Stromal cell of bone marrow (primary cell): ENCODE results near the gene GLI1.

ENCODE experiments used
- DNase-seq: peaks from one replicate; pipeline ENCODE4 v3.0.0-alpha.2; 2012; ENCODE audit warnings: low read depth

GLI1 gene

DNA sequence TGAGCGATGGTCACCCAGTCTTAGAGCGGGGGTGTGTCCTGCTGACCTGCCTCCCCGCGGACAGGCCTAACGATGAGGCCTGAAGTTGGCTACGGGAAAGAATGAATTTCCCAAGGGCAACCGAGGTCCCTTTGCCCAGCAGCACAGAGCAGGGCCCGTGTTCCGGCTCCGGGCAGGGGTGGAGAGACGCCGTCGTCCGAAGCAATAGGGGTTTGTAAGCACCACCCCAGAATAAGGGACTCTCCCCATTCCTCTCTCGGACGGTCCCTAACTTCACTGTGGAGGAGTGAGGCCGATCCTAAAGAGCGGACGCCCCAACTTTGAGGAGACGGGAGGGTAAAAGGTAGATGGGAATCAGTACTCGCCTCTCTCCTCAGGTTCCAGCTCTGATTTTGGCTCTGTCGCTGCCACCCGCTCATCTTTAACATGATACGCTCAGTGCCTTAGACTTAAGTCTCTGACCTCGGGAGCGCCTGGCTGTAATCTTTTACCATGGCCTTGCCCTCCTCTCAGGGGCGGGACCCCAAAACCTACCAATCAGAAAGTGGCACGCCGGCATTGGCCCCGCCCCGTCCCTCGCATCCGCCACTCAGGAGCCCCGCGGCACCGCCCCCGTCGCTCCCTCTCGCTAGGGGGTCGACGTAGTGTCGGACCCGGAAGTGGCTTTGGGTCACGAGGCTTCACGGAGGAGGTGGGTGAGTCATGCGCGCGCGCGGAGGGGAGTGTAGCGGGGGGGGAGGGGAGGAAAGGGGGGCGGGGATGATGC is 60.7 kb downstream of the GLI1 start, which contains the start of gene DDIT3:
DDIT3 (minus strand) TSS at position 462 of the 766 bp plus-strand sequence. CDS start 3,108 bp downstream, outside the sequence.
- peak; percentile 98 for DNase-seq

DNA sequence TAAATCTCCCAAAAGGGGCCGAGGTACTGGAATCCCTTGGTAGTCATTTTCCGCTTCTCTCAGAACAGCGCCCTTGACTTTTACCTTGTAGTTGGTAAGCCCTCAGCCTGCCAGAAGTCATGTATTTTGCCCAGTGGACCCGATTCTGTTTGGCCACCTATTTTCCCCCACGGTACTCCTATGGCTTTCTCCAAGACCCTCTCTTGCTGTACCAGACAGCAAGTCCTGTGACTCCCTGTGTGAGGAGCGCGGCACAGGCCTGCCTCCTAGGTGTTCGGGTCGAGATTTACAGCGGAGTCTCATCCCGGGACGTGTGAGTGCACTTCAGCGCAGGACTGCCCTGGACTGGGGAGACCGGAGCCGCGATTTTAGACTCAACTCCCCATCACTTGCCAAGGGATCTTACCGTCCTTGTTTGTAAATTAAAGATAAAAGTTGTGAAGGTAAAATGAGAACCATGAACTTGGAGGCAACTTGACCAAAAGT is 62.0 kb downstream of the GLI1 start:
- DNase-seq = no peak
